ENCODE measurements around the gene ZXDC.

Gene ZXDC

DNA sequence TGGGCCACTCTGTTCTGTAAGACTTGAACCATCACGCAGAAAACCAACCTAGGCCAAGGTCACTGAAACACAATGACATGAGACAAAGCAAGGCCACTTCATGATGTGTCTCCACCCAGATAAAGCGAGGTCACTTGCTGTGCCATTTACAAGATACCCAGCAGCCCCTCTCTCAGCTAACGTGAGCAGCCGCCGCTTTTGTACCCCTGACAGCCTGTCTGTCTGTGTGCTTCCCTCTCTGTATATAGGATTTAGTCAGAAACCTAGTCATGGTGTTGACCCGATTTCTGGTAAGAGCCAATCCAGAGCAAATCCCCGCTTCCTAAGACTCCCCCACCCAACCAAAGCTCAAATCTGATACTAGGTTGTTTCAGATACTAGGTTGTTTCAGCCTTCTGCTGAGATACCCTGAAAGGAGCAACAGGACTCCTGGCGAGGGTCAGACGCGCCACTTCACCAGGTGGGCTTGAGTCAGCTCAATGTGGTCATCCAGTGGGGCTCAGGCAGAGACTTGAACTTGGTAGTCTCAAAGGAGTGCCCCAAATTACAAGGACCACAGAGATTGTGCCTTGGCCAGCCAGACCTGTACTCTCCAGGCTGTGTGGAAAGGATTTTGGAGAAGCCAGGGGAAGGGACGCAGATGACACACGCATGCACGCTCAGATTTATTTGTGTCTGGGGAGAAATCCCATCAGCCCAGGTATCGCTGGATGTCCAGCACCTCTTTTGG is 3.1 kb upstream of the ZXDC start:
- TF ChIP-seq, protein P1, sequence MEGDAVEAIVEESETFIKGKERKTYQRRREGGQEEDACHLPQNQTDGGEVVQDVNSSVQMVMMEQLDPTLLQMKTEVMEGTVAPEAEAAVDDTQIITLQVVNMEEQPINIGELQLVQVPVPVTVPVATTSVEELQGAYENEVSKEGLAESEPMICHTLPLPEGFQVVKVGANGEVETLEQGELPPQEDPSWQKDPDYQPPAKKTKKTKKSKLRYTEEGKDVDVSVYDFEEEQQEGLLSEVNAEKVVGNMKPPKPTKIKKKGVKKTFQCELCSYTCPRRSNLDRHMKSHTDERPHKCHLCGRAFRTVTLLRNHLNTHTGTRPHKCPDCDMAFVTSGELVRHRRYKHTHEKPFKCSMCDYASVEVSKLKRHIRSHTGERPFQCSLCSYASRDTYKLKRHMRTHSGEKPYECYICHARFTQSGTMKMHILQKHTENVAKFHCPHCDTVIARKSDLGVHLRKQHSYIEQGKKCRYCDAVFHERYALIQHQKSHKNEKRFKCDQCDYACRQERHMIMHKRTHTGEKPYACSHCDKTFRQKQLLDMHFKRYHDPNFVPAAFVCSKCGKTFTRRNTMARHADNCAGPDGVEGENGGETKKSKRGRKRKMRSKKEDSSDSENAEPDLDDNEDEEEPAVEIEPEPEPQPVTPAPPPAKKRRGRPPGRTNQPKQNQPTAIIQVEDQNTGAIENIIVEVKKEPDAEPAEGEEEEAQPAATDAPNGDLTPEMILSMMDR (IDR thresholded peaks at IDR 0.05; ENCODE audit: low read depth, low read length): no peak
- no peak overlapping the region for H3K4me3 ChIP-seq (ENCODE audit: low read depth, low read length)

DNA sequence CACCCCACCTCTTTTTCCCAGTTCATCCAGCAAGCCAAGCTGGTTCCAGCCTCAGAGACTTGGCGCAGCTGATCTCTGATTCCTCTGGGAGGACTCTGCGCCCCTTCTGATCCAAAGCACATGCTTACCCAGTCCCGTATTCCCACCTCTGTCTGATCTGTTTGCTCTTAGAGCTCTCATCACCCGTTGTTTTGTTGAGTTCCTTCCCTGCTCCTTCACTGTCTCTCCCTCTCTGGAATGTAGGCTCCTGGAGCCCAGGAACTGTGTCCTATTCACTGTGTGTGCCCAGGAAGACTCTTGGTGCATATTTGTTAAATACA is 1.3 kb upstream of the ZXDC start:
- TF ChIP-seq, protein P1 (IDR thresholded peaks at IDR 0.05; ENCODE audit: low read depth, low read length): no peak
- H3K4me3 ChIP-seq (ENCODE audit: low read depth, low read length): no peak overlapping the region

DNA sequence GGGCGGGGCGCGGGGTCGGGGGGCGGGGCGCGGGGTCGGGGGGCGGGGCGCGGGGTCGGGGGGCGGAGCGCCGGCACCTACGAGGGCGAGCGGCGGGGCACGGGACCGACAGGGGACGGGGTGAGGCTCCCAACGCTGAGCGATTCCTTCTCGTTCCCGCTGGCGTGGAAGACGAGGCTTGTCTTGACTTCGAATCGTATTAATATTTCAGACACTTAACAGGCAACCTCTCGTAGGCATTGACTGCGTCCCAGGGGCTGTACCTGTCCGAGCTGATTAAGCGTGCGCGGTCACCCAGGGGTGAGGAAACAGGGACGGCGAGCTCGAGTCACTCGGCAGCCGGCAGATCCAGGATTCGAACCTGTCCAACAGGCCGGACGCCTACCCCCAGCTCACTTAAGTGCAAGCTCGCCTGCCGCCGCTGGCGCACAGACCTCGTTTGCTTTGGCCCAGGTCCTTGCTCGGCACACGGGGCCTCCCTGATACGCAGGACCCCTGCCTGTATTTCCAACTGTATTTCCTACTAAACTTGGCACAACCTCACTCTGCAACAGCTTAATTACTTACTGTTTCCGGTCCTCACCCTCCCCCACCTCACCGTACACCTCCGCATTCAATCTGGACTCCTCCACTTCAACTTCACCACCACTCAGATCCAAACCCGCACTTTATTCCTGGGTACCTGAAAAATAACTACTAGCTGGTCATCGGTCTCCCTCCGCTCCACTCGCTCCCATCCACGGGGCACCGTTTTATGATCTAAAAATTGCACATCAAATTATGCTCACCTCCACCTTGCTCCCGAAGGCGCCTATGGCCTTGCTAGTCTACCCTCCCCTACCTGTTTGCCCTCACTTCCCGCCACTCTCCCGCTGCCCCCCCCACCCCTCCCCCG is 722 bp upstream of the ZXDC start:
- H3K4me3 ChIP-seq (ENCODE audit: low read depth, low read length): peak overlapping the region; percentile 67

DNA sequence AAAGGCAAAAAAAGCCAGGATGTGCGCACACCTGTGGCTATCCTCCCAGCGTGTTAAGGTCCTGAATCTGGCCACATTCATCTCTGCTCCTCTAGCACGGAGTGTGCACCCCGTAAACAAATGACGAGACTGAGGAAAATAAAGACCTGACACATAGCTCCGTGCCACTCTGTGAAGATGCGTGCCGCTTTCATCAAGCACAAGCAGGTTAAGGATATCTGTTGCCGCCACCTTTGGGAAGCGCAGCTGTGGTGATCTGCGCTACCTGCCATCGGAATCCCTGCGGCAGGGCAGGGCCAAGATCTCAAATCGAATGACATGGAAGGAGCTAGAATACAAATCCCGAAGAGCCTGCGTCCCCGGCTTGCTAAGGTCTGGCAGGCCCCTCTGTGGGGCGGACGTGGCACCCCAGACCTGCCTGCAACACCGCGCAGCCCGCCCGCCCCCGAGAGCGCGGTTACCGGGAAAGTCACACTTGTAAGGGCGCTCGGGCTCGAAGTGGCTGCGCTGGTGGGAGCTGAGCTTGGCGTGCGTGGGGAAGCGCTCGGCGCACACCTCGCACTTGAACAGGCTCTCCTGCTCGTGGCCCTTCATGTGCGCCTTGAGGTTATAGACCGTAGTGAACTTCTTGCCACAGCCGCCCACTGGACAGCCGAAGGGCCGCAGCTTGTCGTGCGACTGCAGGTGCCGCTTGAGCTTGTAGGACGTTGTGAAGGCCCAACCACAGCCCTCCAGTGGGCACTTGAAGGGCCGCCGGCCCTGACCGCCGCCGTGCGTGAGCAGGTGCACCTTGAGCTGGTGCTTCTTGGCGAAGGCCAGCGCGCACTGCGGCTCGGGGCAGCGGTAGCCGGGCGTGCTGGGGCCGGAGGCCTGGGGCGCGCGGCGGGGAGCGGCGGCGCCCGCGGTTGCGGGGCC is 936 bp downstream of the ZXDC start:
- TF ChIP-seq, protein P1 (IDR thresholded peaks at IDR 0.05; ENCODE audit: low read depth, low read length): no peak; the same call in 1 of the 2 replicates
- peak overlapping the region; percentile 79 for H3K4me3 ChIP-seq (ENCODE audit: low read depth, low read length)

More for the DNA sequence above, 722 bp upstream of the ZXDC start:
- TF ChIP-seq, protein P1 (IDR thresholded peaks at IDR 0.05; ENCODE audit: low read depth, low read length): no peak

DNA sequence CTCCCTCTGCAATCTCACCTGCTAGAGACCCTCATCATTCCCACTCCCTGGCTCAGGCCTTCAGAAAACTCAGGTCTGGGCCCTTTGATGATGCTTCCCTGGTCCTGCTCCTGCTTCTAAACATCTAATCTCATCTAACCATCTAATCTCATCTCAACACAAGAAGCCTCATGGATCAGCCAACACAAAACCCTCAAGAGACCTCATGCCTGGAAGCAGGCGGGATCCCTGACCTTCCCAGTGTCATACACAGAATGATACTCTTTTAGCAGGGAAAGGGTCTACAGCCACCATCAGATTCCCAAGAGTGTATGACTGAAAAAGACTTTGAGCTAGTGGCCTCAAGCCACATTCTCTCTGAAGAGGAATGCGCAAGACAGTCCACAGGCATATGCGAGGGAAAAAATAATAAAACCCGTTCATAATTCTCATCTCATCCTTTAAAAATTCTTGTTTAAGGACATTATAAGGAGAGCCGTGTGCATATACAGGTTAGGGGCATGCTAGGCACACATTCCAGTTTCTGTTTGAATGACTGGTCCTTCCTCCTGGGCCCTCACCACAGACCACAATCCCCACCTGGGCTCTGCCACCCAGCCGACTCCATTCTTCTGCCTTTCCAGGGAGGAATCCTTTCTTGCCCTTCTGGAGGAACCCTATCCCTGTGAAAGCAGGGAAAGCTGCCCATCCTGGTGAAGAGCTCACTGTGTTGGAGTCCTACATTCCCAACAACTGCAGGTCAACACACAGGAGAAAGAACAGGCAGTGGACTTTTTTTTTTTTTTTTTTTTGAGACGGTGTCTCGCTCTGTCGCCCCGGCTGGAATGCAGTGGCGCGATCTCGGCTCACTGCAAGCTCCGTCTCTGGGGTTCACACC is 2.2 kb downstream of the ZXDC start:
- no peak overlapping the region for H3K4me3 ChIP-seq (ENCODE audit: low read depth, low read length)
- TF ChIP-seq, protein P1 (IDR thresholded peaks at IDR 0.05; ENCODE audit: low read depth, low read length): no peak

DNA sequence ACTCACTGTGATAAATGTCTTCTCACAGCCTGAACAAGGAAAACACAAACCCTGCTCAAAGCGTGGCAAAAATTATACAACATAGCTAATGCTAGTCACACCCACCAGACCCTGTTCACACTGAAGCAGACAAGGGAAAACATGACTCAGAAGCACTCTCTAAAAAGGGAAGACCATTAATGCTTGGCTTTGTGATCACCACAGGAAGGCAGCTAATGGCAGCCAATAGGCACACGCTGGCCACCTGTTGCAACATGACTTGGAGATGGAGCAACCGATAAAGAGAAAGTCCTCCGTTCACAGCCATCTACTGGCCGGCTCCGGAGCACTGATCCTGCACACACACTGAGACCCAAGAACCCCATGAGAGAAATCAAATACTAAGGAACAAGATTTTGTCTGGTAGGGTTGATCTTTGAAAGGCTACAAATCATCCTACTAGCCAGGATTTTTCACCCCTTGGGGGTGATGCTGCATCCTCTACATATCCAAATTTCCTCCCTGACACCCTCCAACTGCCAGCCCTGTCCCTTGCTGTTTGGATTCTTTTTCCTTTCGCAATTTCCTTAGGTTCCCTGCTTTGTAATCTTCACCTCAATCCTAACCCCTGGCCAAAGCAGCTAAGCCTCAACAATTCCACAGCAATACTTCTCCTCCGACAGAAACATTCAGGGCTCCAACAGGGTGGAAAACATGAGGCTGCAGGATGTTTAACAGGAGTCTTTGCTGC is 3.2 kb downstream of the ZXDC start:
- TF ChIP-seq, protein P1 (IDR thresholded peaks at IDR 0.05; ENCODE audit: low read depth, low read length): no peak
- H3K4me3 ChIP-seq (ENCODE audit: low read depth, low read length): 0 out of 2 replicates have a peak overlapping the region, but pooled peaks have one; percentile 8

Measured in WI38 (cell line).